Measurements from ENCODE around the gene UCK2.

UCK2 gene

GRCh38 chr1:165904948-165905347, 77.5 kb downstream of the UCK2 start:
- TF ChIP-seq GATA2 (IDR thresholded peaks at IDR 0.05; ENCODE audit: low read depth, low read length) (no peak), GATA3 (IDR thresholded peaks at IDR 0.05; ENCODE audit: low read depth, low read length) (no peak)

- no peak for TF ChIP-seq GATA2 (IDR thresholded peaks at IDR 0.05; ENCODE audit: low read depth, low read length)
- TF ChIP-seq GATA3 (IDR thresholded peaks at IDR 0.05; ENCODE audit: low read depth, low read length), result no peak
Observed at GRCh38 chr1:165905853-165906252, 78.4 kb downstream of the UCK2 start.

- TF ChIP-seq GATA3 (IDR thresholded peaks at IDR 0.05; ENCODE audit: low read depth, low read length), result no peak
- TF ChIP-seq GATA2 (IDR thresholded peaks at IDR 0.05; ENCODE audit: low read depth, low read length), result no peak
Observed at GRCh38 chr1:165907256-165907857, 79.9 kb downstream of the UCK2 start.

GRCh38 chr1:165910764-165911421, 83.5 kb downstream of the UCK2 start:
- TF ChIP-seq GATA2 (IDR thresholded peaks at IDR 0.05; ENCODE audit: low read depth, low read length) (no peak), GATA3 (IDR thresholded peaks at IDR 0.05; ENCODE audit: low read depth, low read length) (no peak)

- TF ChIP-seq GATA2 (IDR thresholded peaks at IDR 0.05; ENCODE audit: low read depth, low read length) (no peak), GATA3 (IDR thresholded peaks at IDR 0.05; ENCODE audit: low read depth, low read length) (no peak)
Observed at GRCh38 chr1:165911609-165912281, 84.3 kb downstream of the UCK2 start.

- no peak for TF ChIP-seq GATA3 (IDR thresholded peaks at IDR 0.05; ENCODE audit: low read depth, low read length)
- TF ChIP-seq GATA2 (IDR thresholded peaks at IDR 0.05; ENCODE audit: low read depth, low read length), result no peak
Observed at GRCh38 chr1:165912638-165913037, 85.2 kb downstream of the UCK2 start.

GRCh38 chr1:165914136-165914798, 86.9 kb downstream of the UCK2 start:
- TF ChIP-seq GATA2 (IDR thresholded peaks at IDR 0.05; ENCODE audit: low read depth, low read length) (no peak), GATA3 (IDR thresholded peaks at IDR 0.05; ENCODE audit: low read depth, low read length) (no peak)

GRCh38 chr1:165915480-165915879, 88.1 kb downstream of the UCK2 start:
- TF ChIP-seq GATA3 (IDR thresholded peaks at IDR 0.05; ENCODE audit: low read depth, low read length), result no peak
- TF ChIP-seq GATA2 (IDR thresholded peaks at IDR 0.05; ENCODE audit: low read depth, low read length), result no peak

GRCh38 chr1:165915932-165916348, 88.5 kb downstream of the UCK2 start:
- TF ChIP-seq GATA3 (IDR thresholded peaks at IDR 0.05; ENCODE audit: low read depth, low read length), result no peak
- TF ChIP-seq GATA2 (IDR thresholded peaks at IDR 0.05; ENCODE audit: low read depth, low read length), result no peak

GRCh38 chr1:165917166-165917565, 89.8 kb downstream of the UCK2 start:
- no peak for TF ChIP-seq GATA2 (IDR thresholded peaks at IDR 0.05; ENCODE audit: low read depth, low read length)
- TF ChIP-seq GATA3 (IDR thresholded peaks at IDR 0.05; ENCODE audit: low read depth, low read length), result no peak

- TF ChIP-seq GATA3 (IDR thresholded peaks at IDR 0.05; ENCODE audit: low read depth, low read length), result no peak
- no peak for TF ChIP-seq GATA2 (IDR thresholded peaks at IDR 0.05; ENCODE audit: low read depth, low read length)
Observed at GRCh38 chr1:165924117-165924516, 96.7 kb downstream of the UCK2 start.

GRCh38 chr1:165925498-165926079, 98.2 kb downstream of the UCK2 start:
- TF ChIP-seq GATA3 (IDR thresholded peaks at IDR 0.05; ENCODE audit: low read depth, low read length) (no peak), GATA2 (IDR thresholded peaks at IDR 0.05; ENCODE audit: low read depth, low read length) (no peak)

- TF ChIP-seq GATA2 (IDR thresholded peaks at IDR 0.05; ENCODE audit: low read depth, low read length) (no peak), GATA3 (IDR thresholded peaks at IDR 0.05; ENCODE audit: low read depth, low read length) (no peak)
Observed at GRCh38 chr1:165927169-165927568, 99.8 kb downstream of the UCK2 start.

Measured in SH-SY5Y (cell line).